HuH-7 (cell line): ENCODE results near the gene UBB.

Source experiments
- DNase-seq: peaks from one replicate; pipeline ENCODE4 v3.0.0; 2011; ENCODE audit warnings: low spot score

UBB gene

GRCh38 chr17:16380640-16381495 lies at the start of gene UBB:
TSS of gene UBB (plus strand) at chr17:16381091. CDS start at chr17:16381908, 817 bp downstream.
- peak; percentile 92 for DNase-seq

GRCh38 chr17:16338391-16338790 lies 42.5 kb upstream of the UBB start:
- no peak for DNase-seq

GRCh38 chr17:16339402-16339801 lies 41.5 kb upstream of the UBB start:
- no peak for DNase-seq

- no peak for DNase-seq
Measured at GRCh38 chr17:16339959-16340358, 40.9 kb upstream of the UBB start.

GRCh38 chr17:16342979-16343378 lies 37.9 kb upstream of the UBB start:
- no peak for DNase-seq

GRCh38 chr17:16343569-16343968 lies 37.3 kb upstream of the UBB start:
- no peak for DNase-seq

GRCh38 chr17:16345565-16345964 lies 35.3 kb upstream of the UBB start:
- no peak for DNase-seq

DNA sequence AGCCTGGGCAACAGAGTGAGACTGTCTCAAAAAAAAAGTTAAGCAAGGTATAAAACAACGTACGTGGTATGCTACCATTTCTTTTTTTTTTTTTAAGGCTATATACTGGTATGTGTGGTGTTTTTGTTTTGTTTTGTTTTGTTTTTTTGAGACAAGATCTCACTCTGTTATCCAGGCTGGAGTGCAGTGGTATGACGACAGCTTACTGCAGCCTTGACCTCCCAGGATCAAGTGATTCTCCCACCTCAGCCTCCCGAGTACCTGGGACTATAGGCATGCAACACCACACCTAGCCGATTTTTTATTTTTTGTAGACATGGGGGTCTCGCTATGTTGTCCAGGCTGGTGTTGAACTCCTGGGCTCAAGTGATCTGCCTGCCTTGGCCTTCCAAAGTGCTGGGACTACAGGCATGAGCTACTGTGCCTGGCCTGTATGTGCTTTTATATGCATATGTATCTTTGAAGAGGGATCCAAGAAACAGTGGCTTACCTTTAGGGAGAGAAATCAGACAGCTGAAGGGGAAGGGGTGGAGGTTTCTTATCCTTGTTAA lies 34.1 kb upstream of the UBB start:
- no peak for DNase-seq

GRCh38 chr17:16348586-16348985 lies 32.3 kb upstream of the UBB start:
- DNase-seq = no peak

DNA sequence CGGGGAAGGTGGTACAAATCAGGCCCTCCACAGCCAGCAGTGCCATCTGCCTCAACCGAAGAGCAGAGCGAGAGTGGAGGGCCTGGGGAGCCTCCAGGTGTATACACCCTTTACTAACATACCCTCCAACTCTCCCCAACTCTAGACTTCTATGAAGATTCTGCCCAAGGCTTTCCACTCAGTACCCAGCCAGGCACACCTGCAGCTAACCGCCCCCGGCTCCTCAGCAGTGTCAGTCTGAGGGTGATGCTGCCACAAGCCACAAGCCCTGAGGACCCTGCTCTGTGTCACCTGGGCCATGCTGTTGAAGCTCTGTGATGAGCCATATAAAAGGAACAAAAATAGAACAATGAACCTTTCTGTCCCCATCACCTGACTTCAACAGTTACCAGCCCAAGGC lies 31.5 kb upstream of the UBB start:
- DNase-seq = no peak

DNA sequence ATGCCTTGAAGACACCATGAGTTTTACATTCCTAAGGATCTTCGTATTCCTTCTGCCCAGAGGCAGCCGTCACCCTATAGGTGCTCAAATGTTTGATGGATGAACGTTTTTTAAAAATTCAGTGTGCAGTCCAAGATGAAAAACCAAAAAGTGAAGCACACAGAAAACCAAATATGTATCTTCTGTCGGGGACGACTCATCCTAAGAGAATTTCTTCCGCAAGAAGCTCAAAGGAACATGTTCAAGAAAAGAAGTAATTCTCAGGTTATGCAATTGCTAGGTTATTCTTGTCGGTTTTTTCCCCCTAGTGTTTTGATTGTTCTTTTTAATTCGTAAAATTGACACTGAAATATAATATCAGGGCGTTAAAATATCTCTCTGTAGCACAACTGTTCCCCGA lies 29.1 kb upstream of the UBB start:
- no peak for DNase-seq

GRCh38 chr17:16352303-16352666 lies 28.6 kb upstream of the UBB start:
- DNase-seq = peak; percentile 70

DNA sequence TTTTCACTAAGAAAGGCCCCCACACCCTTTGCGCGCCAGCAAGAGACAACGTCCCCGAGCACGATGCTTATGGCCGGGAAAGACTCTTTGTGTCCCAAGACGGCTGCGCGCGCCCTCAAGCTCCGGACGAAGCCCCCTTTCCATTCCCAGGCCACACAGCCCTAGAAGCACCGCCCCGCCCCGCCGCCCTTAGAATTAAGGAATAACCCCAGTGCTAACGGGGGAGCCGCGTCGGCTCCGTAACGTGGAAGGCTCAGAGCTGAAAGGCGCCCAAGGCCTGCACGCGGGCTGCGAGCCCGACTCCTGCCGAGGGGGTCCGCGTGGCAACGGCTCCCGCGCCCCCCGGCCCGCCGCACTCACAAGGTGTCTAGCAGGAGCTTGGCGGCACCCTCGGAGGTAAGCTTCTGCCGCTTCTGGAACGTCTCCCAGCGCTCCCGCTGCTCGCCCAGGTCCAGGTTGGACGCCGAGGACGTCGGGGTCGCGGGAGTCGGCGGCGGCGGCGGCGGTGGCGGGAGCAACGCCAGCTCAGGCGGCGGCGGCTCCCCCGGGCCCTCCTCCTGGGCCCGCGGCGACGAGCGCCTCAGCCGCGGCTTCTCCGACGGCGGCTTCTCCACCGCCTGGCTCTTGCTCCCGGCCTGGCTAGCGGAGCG lies 28.1 kb upstream of the UBB start:
- peak; percentile 24 for DNase-seq

- peak; percentile 74 for DNase-seq
Measured at GRCh38 chr17:16353317-16354174, 27.3 kb upstream of the UBB start, which contains the start of gene CENPV. TSS of gene CENPV (minus strand) at chr17:16353469. CDS start at chr17:16353436, 33 bp downstream.

DNA sequence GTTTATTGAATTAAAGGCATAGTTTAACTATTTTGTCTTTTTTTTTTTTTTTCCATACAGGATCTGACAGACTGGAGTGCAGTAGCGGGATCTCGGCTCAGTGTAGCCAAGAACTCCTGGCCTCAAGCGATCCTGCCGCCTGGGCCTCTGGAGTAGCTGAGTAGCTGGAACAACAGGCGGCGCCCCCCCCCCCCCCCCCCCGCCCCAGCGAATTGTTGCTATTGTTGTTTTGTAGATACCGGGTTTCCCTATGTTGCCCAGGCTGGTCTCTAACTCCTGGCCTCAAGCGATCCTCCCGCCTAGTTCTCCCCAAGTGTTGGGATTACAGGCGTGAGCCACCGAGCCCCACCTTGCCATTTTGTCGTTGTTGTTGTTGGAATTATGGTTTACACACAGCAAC lies 26.3 kb upstream of the UBB start:
- DNase-seq = no peak

GRCh38 chr17:16358394-16358793 lies 22.5 kb upstream of the UBB start:
- no peak for DNase-seq

DNA sequence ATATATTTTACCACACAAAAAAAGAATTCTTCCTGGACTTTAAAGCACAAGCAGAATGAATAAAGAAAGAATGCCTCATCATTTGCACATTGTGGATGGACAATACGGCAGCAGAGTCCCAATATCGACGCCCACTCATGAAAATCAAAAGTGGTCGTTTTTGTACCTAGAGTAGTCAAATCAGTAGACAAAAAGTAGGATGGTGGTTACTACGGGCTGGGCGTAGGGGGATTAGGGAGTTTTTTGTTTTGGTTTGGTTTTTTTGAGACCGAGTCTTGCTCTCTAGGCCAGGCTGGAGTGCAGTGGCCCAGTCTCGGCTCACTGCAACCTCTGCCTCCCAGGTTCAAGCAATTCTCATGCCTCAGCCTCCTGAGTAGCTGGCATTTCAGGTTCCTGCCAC lies 19.0 kb upstream of the UBB start:
- no peak for DNase-seq

DNA sequence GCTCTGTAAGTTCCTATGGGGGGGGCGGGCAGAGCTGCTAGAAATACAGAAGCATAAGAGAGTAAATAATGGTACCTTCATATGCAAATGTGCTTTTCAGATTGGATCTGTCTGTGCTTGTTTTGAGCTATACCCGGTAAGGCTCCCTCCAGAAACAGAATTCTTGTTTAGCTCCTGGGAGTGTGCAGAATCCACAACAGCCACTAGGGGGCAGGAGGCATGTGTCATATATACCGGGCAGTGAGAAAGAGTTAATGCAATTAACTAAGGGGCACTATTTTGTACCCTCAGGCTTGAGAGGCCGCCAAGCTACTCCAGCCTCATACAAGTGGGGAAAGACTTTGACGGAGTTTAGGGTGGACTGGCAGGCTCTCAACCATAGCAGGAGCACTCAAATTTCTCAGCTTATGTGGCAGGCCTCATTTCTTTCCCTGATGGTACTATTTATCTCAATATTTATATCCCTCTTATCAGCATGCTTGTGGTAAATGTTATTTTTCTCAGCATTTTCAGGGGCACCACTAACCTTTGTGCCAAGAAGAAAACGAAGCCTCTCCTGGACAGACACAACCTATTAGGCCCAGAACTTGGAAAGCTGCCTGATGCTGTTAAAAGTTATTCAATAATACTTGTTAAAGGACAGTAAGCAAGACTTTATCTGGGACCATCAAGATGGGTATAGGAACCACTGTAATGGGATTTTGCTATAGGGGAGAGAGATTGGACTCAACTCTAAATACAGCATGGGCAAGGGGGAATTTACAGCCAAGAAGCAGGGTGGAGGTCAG lies 16.9 kb upstream of the UBB start:
- DNase-seq = peak; percentile 48

GRCh38 chr17:16364625-16365024 lies 16.3 kb upstream of the UBB start:
- no peak for DNase-seq

- DNase-seq = no peak
Measured at GRCh38 chr17:16371742-16372141, 9.1 kb upstream of the UBB start.

- DNase-seq = no peak
Measured at GRCh38 chr17:16374146-16374938, 6.5 kb upstream of the UBB start.
